ENCODE measurements around the gene PDE8B.

PDE8B gene

DNA sequence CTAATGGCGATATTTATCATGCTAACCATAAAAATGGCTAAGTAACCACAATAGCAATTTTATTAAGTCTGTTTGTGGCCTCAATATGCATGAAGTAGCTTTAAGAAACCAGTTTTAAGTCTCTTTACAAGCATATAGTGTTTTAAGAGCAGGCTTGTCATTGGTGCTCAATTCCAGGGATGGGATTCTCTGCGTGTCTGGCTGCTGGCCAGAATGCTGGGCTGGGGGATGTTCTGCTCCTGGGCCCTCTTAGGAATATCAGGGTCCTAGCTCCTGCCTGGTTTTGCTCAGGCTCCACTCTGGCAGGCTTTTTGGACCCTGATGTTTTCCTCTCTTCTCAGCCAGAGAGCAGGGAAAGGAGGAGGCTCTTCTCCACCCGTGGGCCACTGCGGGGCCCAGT, 127.2 kb downstream of the PDE8B start:
- Histone ChIP-seq H3K27ac (ENCODE audit: low read length) (no peak overlapping the region), H3K4me1 (ENCODE audit: low read length) (no peaks in the 10 kb centered on the region), H2AFZ (ENCODE audit: low read length) (no peak overlapping the region), H3K9ac (ENCODE audit: low read length) (no peak overlapping the region), H3K4me2 (ENCODE audit: low read depth, low read length) (no peak overlapping the region), H3K36me3 (replicated peaks; ENCODE audit: insufficient read depth, low read length) (no peaks in the 10 kb centered on the region), H3K79me2 (ENCODE audit: low read length) (no peaks in the 10 kb centered on the region), H3F3A (ENCODE audit: insufficient read depth, low read length) (no peaks in the 10 kb centered on the region), H3K9me3 (replicated peaks; ENCODE audit: insufficient read depth, low read length) (no peaks in the 10 kb centered on the region), H3K4me3 (ENCODE audit: low read length) (no peak overlapping the region), H3K27me3 (replicated peaks; ENCODE audit: insufficient read depth, low read length) (no peaks in the 10 kb centered on the region), H3K9me2 (replicated peaks; ENCODE audit: insufficient read depth, low read length) (no peaks in the 10 kb centered on the region), H4K20me1 (ENCODE audit: insufficient read depth, low read length) (no peaks in the 10 kb centered on the region)
- DNase-seq: no peak
- TF ChIP-seq EZH2 (optimal IDR thresholded peaks at IDR 0.05; ENCODE audit: low read depth, low read length) (no peak), EZH2phosphoT487 (IDR thresholded peaks at IDR 0.05; ENCODE audit: low read length) (no peak), CTCF (IDR thresholded peaks at IDR 0.05; ENCODE audit: low read length) (no peak)

DNA sequence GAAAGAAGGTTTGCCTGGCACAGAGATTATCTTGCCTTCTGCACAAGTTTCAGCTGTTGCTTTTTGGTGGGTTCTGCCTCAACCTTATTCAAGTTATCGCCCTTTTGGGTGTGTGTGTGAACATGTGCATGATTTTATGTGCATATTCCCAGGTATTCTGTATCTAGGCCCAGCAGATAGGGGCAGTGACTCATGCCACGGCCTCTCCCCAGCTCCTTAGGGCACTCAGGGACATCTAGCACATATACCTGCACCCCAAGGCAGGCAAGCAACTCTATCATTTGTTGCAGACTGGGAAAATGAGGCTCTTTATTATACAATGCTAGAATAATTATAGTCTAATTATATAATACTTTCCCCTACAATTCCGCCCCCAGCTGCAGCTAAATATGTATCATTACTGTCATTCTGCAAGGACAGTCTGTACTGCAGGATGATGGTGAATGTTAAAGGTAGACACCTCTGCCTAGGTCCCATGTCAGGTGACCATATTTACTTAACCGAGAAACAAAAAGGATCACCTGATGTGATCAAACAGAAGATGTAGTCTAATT, 128.9 kb downstream of the PDE8B start:
- Histone ChIP-seq H2AFZ (ENCODE audit: low read length) (no peak overlapping the region), H3K9me2 (replicated peaks; ENCODE audit: insufficient read depth, low read length) (no peaks in the 10 kb centered on the region), H3K4me3 (ENCODE audit: low read length) (no peak overlapping the region), H4K20me1 (ENCODE audit: insufficient read depth, low read length) (no peaks in the 10 kb centered on the region), H3F3A (ENCODE audit: insufficient read depth, low read length) (no peaks in the 10 kb centered on the region), H3K79me2 (ENCODE audit: low read length) (no peaks in the 10 kb centered on the region), H3K27ac (ENCODE audit: low read length) (no peak overlapping the region), H3K9ac (ENCODE audit: low read length) (no peak overlapping the region), H3K4me2 (ENCODE audit: low read depth, low read length) (no peak overlapping the region), H3K27me3 (replicated peaks; ENCODE audit: insufficient read depth, low read length) (no peaks in the 10 kb centered on the region), H3K9me3 (replicated peaks; ENCODE audit: insufficient read depth, low read length) (no peaks in the 10 kb centered on the region), H3K4me1 (ENCODE audit: low read length) (no peaks in the 10 kb centered on the region), H3K36me3 (replicated peaks; ENCODE audit: insufficient read depth, low read length) (no peaks in the 10 kb centered on the region)
- TF ChIP-seq CTCF (IDR thresholded peaks at IDR 0.05; ENCODE audit: low read length): no peak
- no peak for TF ChIP-seq EZH2 (optimal IDR thresholded peaks at IDR 0.05; ENCODE audit: low read depth, low read length)
- TF ChIP-seq EZH2phosphoT487 (IDR thresholded peaks at IDR 0.05; ENCODE audit: low read length): no peak
- no peak for DNase-seq

GRCh38 chr5:77343165-77343564, 132.7 kb downstream of the PDE8B start:
- Histone ChIP-seq H3K79me2 (ENCODE audit: low read length) (no peaks in the 10 kb centered on the region), H3K36me3 (replicated peaks; ENCODE audit: insufficient read depth, low read length) (no peaks in the 10 kb centered on the region), H3K4me3 (ENCODE audit: low read length) (no peak overlapping the region), H3K9me2 (replicated peaks; ENCODE audit: insufficient read depth, low read length) (no peaks in the 10 kb centered on the region), H3F3A (ENCODE audit: insufficient read depth, low read length) (no peaks in the 10 kb centered on the region), H2AFZ (ENCODE audit: low read length) (no peak overlapping the region), H3K27me3 (replicated peaks; ENCODE audit: insufficient read depth, low read length) (no peaks in the 10 kb centered on the region), H3K27ac (ENCODE audit: low read length) (no peak overlapping the region), H3K9ac (ENCODE audit: low read length) (no peak overlapping the region), H4K20me1 (ENCODE audit: insufficient read depth, low read length) (no peaks in the 10 kb centered on the region), H3K4me1 (ENCODE audit: low read length) (no peaks in the 10 kb centered on the region), H3K4me2 (ENCODE audit: low read depth, low read length) (no peak overlapping the region), H3K9me3 (replicated peaks; ENCODE audit: insufficient read depth, low read length) (no peaks in the 10 kb centered on the region)
- DNase-seq: no peak
- TF ChIP-seq EZH2phosphoT487 (IDR thresholded peaks at IDR 0.05; ENCODE audit: low read length) (no peak), EZH2 (optimal IDR thresholded peaks at IDR 0.05; ENCODE audit: low read depth, low read length) (no peak), CTCF (IDR thresholded peaks at IDR 0.05; ENCODE audit: low read length) (no peak)

All from MM.1S (cell line).